ENCODE results near the gene C10orf90.

C10orf90 gene

GRCh38 chr10:126704649-126705048, 34.2 kb upstream of the C10orf90 start:
- H4K20me1 ChIP-seq (ENCODE audit: control insufficient read depth, insufficient read depth, low read depth, low read length), result no peaks in the 10 kb centered on the region
- H3K27me3 ChIP-seq (ENCODE audit: control insufficient read depth, low read length), result no peaks in the 10 kb centered on the region
- no peak overlapping the region for H3K27ac ChIP-seq (ENCODE audit: low read depth, low read length)
- no peaks in the 10 kb centered on the region for H3K36me3 ChIP-seq (ENCODE audit: control insufficient read depth, low read length)
- no peaks in the 10 kb centered on the region for H3F3A ChIP-seq (ENCODE audit: control insufficient read depth, insufficient read depth)
- H3K79me2 ChIP-seq (ENCODE audit: control insufficient read depth, low read length), result no peaks in the 10 kb centered on the region
- no peaks in the 10 kb centered on the region for H3K4me1 ChIP-seq (ENCODE audit: control insufficient read depth, low read length)
- no peak overlapping the region for H3K4me2 ChIP-seq (ENCODE audit: low read length)
- no peaks in the 10 kb centered on the region for H3K9me3 ChIP-seq (ENCODE audit: control insufficient read depth, insufficient read depth, low read length)
- no peaks in the 10 kb centered on the region for H3K9me2 ChIP-seq (replicated peaks; ENCODE audit: control insufficient read depth, low read length)
- TF ChIP-seq CTCF (IDR thresholded peaks at IDR 0.05; ENCODE audit: low read depth, low read length, poor library complexity, severe bottlenecking) (no peak), EZH2phosphoT487 (IDR thresholded peaks at IDR 0.05; ENCODE audit: borderline replicate concordance, low read length) (no peak)
- H3K4me3 ChIP-seq (ENCODE audit: low read length), result no peak overlapping the region

GRCh38 chr10:126702181-126702580, 31.7 kb upstream of the C10orf90 start:
- no peaks in the 10 kb centered on the region for H3F3A ChIP-seq (ENCODE audit: control insufficient read depth, insufficient read depth)
- H4K20me1 ChIP-seq (ENCODE audit: control insufficient read depth, insufficient read depth, low read depth, low read length), result no peaks in the 10 kb centered on the region
- H3K4me1 ChIP-seq (ENCODE audit: control insufficient read depth, low read length), result no peaks in the 10 kb centered on the region
- no peak overlapping the region for H3K4me2 ChIP-seq (ENCODE audit: low read length)
- no peak for TF ChIP-seq CTCF (IDR thresholded peaks at IDR 0.05; ENCODE audit: low read depth, low read length, poor library complexity, severe bottlenecking)
- no peak for TF ChIP-seq EZH2phosphoT487 (IDR thresholded peaks at IDR 0.05; ENCODE audit: borderline replicate concordance, low read length)
- H3K27ac ChIP-seq (ENCODE audit: low read depth, low read length), result no peak overlapping the region
- no peaks in the 10 kb centered on the region for H3K27me3 ChIP-seq (ENCODE audit: control insufficient read depth, low read length)
- H3K9me2 ChIP-seq (replicated peaks; ENCODE audit: control insufficient read depth, low read length), result no peaks in the 10 kb centered on the region
- H3K36me3 ChIP-seq (ENCODE audit: control insufficient read depth, low read length), result no peaks in the 10 kb centered on the region
- no peaks in the 10 kb centered on the region for H3K79me2 ChIP-seq (ENCODE audit: control insufficient read depth, low read length)
- H3K4me3 ChIP-seq (ENCODE audit: low read length), result no peak overlapping the region
- no peaks in the 10 kb centered on the region for H3K9me3 ChIP-seq (ENCODE audit: control insufficient read depth, insufficient read depth, low read length)

GRCh38 chr10:126701526-126701925, 31.0 kb upstream of the C10orf90 start:
- Histone ChIP-seq H3K4me2 (ENCODE audit: low read length) (no peak overlapping the region), H3K79me2 (ENCODE audit: control insufficient read depth, low read length) (no peaks in the 10 kb centered on the region), H3K9me3 (ENCODE audit: control insufficient read depth, insufficient read depth, low read length) (no peaks in the 10 kb centered on the region), H3K9me2 (replicated peaks; ENCODE audit: control insufficient read depth, low read length) (no peaks in the 10 kb centered on the region), H3K27ac (ENCODE audit: low read depth, low read length) (no peak overlapping the region), H3K27me3 (ENCODE audit: control insufficient read depth, low read length) (no peaks in the 10 kb centered on the region), H4K20me1 (ENCODE audit: control insufficient read depth, insufficient read depth, low read depth, low read length) (no peaks in the 10 kb centered on the region), H3K4me3 (ENCODE audit: low read length) (no peak overlapping the region), H3K36me3 (ENCODE audit: control insufficient read depth, low read length) (no peaks in the 10 kb centered on the region), H3F3A (ENCODE audit: control insufficient read depth, insufficient read depth) (no peaks in the 10 kb centered on the region), H3K4me1 (ENCODE audit: control insufficient read depth, low read length) (no peaks in the 10 kb centered on the region)
- TF ChIP-seq CTCF (IDR thresholded peaks at IDR 0.05; ENCODE audit: low read depth, low read length, poor library complexity, severe bottlenecking) (no peak), EZH2phosphoT487 (IDR thresholded peaks at IDR 0.05; ENCODE audit: borderline replicate concordance, low read length) (no peak)

GRCh38 chr10:126696684-126697083, 26.2 kb upstream of the C10orf90 start:
- Histone ChIP-seq H3K4me2 (ENCODE audit: low read length) (no peak overlapping the region), H3K9me2 (replicated peaks; ENCODE audit: control insufficient read depth, low read length) (no peaks in the 10 kb centered on the region), H3K4me1 (ENCODE audit: control insufficient read depth, low read length) (no peaks in the 10 kb centered on the region), H4K20me1 (ENCODE audit: control insufficient read depth, insufficient read depth, low read depth, low read length) (no peaks in the 10 kb centered on the region), H3K27ac (ENCODE audit: low read depth, low read length) (no peak overlapping the region), H3K36me3 (ENCODE audit: control insufficient read depth, low read length) (no peaks in the 10 kb centered on the region), H3K27me3 (ENCODE audit: control insufficient read depth, low read length) (no peaks in the 10 kb centered on the region), H3K9me3 (ENCODE audit: control insufficient read depth, insufficient read depth, low read length) (no peaks in the 10 kb centered on the region), H3K4me3 (ENCODE audit: low read length) (no peak overlapping the region), H3F3A (ENCODE audit: control insufficient read depth, insufficient read depth) (no peaks in the 10 kb centered on the region), H3K79me2 (ENCODE audit: control insufficient read depth, low read length) (no peaks in the 10 kb centered on the region)
- TF ChIP-seq EZH2phosphoT487 (IDR thresholded peaks at IDR 0.05; ENCODE audit: borderline replicate concordance, low read length) (no peak), CTCF (IDR thresholded peaks at IDR 0.05; ENCODE audit: low read depth, low read length, poor library complexity, severe bottlenecking) (no peak)

All from DOHH2 (cell line).